Calu3 (cell line): ENCODE results near the gene ALX4. TPM values are rescaled to one million over a fixed set of nuclear protein-coding genes. Genes with fewer than 3 reads are reported as not detected.

ENCODE experiments used
- BruUV-seq: library from RNA; stranded (reverse); fragments of 400-500 nt; replicated peaks from 2 replicates; lab custom pipeline; 2021; lab: Mats Ljungman, UMichigan
- CTCF ChIA-PET: fragments of 300-600 bp; sonication (Branson Sonifier 250); formaldehyde crosslinking; loops from one replicate; lab custom pipeline; 2022; ENCODE audit warnings: antibody characterized with exemption; lab: Charles Lee
- DNase-seq: peaks from one replicate; pipeline ENCODE4 v3.0.0; 2022
- H3K27ac Mint-ChIP-seq: one replicate; pipeline ENCODE4 v1.8.0; 2022; ENCODE audit warnings: mixed read lengths; ENCODE audit not compliant: unreplicated experiment
- H3K27me3 Mint-ChIP-seq: one replicate; pipeline ENCODE4 v1.8.0; 2022; ENCODE audit warnings: mixed read lengths; ENCODE audit not compliant: unreplicated experiment
- H3K36me3 Mint-ChIP-seq: one replicate; pipeline ENCODE4 v1.8.0; 2022; ENCODE audit warnings: mild to moderate bottlenecking, moderate library complexity, mixed read lengths; ENCODE audit not compliant: insufficient read depth, unreplicated experiment
- H3K4me1 Mint-ChIP-seq: one replicate; pipeline ENCODE4 v1.8.0; 2022; ENCODE audit warnings: mild to moderate bottlenecking, low read depth, mixed read lengths; ENCODE audit not compliant: unreplicated experiment
- H3K4me3 Mint-ChIP-seq: one replicate; pipeline ENCODE4 v1.8.0; 2022; ENCODE audit warnings: mild to moderate bottlenecking, low read depth, moderate library complexity, mixed read lengths; ENCODE audit not compliant: unreplicated experiment
- H3K9me3 Mint-ChIP-seq: one replicate; pipeline ENCODE4 v1.8.0; 2022; ENCODE audit warnings: low read depth, mixed read lengths; ENCODE audit not compliant: unreplicated experiment
- intact Hi-C: fragments of 100-400 bp; cut with micrococcal nuclease; formaldehyde crosslinking; loops from one replicate; pipeline ENCODE4 v1.10.0; 2022; ENCODE audit not compliant: unreplicated experiment
- total RNA-seq: library from RNA; stranded (reverse); gene quantifications from 2 replicates; pipeline ENCODE4 v1.2.3, GENCODE V29; 2022
- TF ChIP-seq, protein P1 (sequence below): fragments of 200-600 bp; IDR thresholded peaks from one replicate; pipeline ENCODE4 v1.8.0; 2022; ENCODE audit warnings: antibody characterized with exemption; ENCODE audit not compliant: unreplicated experiment

ALX4 gene
- total RNA-seq, 1 experiment from 2014 or later, result not detected

DNA sequence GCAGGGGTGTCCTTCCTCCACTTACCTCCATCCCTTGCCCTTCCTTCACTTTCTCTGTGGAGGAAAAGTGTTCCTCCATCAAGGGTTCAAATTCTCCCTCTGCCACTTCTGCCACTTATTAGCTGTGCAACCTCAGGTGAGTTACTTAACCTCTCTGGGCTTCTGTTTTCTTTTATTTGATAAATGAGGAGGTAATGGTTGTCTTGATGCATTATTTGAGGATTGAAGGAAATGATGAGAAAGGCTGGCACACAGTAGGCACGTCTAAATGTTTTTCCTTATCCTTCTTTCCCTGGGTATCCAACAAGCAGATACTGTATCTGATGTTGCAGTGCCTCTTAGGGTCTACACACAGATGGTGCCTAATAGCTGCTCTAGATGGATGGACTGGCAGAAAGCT lies 14.3 kb upstream of the ALX4 start:
- no TSS peak for BruUV-seq
- Mint-ChIP-seq H3K4me3 (no peak overlapping the region), H3K4me1 (no peaks in the 10 kb centered on the region), H3K36me3 (no peaks in the 10 kb centered on the region), H3K27ac (no peak overlapping the region), H3K9me3 (no peaks in the 10 kb centered on the region), H3K27me3 (peaks cover 100% of the 10 kb centered on the region)
- CTCF ChIA-PET, result interaction anchor here (0.7 kb wide), 1 partner anchor 199 kb away, joined by 7 read pairs; no protein-coding TSS in a partner anchor
- TF ChIP-seq, protein P1, sequence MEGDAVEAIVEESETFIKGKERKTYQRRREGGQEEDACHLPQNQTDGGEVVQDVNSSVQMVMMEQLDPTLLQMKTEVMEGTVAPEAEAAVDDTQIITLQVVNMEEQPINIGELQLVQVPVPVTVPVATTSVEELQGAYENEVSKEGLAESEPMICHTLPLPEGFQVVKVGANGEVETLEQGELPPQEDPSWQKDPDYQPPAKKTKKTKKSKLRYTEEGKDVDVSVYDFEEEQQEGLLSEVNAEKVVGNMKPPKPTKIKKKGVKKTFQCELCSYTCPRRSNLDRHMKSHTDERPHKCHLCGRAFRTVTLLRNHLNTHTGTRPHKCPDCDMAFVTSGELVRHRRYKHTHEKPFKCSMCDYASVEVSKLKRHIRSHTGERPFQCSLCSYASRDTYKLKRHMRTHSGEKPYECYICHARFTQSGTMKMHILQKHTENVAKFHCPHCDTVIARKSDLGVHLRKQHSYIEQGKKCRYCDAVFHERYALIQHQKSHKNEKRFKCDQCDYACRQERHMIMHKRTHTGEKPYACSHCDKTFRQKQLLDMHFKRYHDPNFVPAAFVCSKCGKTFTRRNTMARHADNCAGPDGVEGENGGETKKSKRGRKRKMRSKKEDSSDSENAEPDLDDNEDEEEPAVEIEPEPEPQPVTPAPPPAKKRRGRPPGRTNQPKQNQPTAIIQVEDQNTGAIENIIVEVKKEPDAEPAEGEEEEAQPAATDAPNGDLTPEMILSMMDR, result no peak
- no peak for DNase-seq
- intact Hi-C loops, result no loop called here

DNA sequence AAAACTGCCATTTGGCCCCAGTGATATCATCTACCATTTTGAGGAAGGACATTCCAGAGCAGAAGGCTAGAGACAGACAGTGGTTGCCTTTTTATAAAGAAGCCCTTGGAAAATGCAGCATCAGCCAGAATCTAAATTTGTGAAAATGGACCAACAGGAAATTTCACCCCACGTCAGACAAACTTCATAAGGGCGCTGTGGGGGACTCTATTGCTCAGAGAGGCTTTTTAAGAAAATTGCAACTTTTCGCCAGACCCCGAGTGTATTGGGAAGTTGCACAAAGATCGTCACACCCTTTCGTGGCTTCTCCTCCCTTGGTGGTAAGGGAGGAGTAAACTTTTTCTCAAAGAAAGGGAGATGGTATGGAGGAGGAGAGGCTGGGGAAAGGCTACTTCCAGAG lies 12.3 kb upstream of the ALX4 start:
- Mint-ChIP-seq H3K9me3 (no peaks in the 10 kb centered on the region), H3K27ac (no peak overlapping the region), H3K4me1 (no peaks in the 10 kb centered on the region), H3K36me3 (no peaks in the 10 kb centered on the region), H3K4me3 (no peak overlapping the region), H3K27me3 (peaks cover 100% of the 10 kb centered on the region)
- no TSS peak for BruUV-seq
- intact Hi-C loops, result no loop called here
- TF ChIP-seq, protein P1, result no peak
- DNase-seq, result no peak
- CTCF ChIA-PET, result no interaction called here

DNA sequence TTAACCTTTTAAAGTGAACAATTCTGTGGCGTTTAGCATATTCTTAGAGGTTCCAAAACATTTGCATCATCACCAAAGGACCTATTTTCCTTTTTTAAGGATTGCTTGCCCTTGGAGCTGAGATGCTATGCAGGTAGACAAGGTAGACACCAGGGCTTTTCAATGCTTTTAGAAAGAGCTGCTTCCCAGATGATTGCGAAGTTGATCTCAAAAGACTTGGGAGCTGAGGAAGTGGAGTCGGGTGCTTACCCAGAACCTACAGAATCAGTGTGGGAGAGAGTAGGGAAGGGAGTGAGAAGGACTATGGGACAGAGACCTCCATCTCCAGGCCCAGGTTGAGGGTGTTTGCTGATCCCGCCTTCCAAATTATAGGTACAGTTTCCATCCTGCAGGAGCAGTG lies 11.1 kb upstream of the ALX4 start:
- CTCF ChIA-PET, result interaction anchor here (0.6 kb wide), 1 partner anchor 88 kb away, joined by 3 read pairs; no protein-coding TSS in a partner anchor
- peaks cover 99% of the 10 kb centered on the region for H3K27me3 Mint-ChIP-seq
- no peak for DNase-seq

DNA sequence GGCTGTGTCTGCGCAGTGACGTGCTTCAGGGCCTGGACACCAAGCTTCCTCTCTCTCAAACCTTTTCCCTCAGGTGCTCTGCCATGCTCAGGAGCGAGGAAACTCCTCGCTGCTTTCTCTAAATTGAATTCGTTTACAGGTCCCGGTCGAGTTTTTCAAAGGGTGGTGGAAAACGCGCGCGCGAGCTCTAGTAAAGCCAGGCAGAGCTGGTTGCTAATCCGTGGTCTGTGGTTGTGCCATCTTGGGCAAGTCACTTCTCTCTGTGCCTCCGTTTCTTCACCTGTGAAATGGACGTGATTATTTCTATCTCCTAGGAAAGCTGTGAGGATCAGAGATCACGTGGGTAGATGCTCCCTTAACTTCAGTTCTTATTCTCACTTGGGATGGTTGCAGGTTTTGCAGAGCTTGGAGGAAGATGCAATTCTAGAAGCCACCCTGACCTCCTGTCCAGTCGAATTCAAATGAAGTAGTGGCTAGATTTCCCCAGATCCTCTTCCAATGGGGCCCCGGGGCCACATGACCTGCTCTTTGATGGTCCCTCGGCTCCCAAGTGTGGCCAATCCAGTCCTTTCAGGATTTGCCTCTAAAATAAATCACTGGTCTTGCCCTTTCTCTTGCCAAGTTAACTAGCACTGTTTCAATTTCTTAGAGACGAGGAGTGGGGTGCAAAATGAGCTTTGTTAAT lies 10.5 kb upstream of the ALX4 start:
- CTCF ChIA-PET, result no interaction called here
- no TSS peak for BruUV-seq
- intact Hi-C loops, result no loop called here
- Mint-ChIP-seq H3K36me3 (no peaks in the 10 kb centered on the region), H3K27ac (no peak overlapping the region), H3K9me3 (no peaks in the 10 kb centered on the region), H3K4me3 (no peak overlapping the region), H3K27me3 (peaks cover 99% of the 10 kb centered on the region), H3K4me1 (no peaks in the 10 kb centered on the region)
- no peak for DNase-seq
- TF ChIP-seq, protein P1, result no peak

More for the DNA sequence above, 11.1 kb upstream of the ALX4 start:
- H3K4me1 Mint-ChIP-seq, result no peaks in the 10 kb centered on the region
- H3K36me3 Mint-ChIP-seq, result no peaks in the 10 kb centered on the region
- intact Hi-C loops, result no loop called here
- H3K4me3 Mint-ChIP-seq, result no peak overlapping the region
- no peaks in the 10 kb centered on the region for H3K9me3 Mint-ChIP-seq
- no peak overlapping the region for H3K27ac Mint-ChIP-seq
- TF ChIP-seq, protein P1, result no peak
- no TSS peak for BruUV-seq
